Loucy (cell line): ENCODE measurements around the gene JARID2.

Experiments used
- H2AFZ ChIP-seq: fragments of 200-600 bp; sonication (generic); 2 replicates; pipeline ENCODE4 v1.6.0; 2016; ENCODE audit warnings: antibody characterized with exemption, mild to moderate bottlenecking, low read length, moderate library complexity
- H3F3A ChIP-seq: fragments of 200-600 bp; 2 replicates; pipeline ENCODE4 v1.6.0; 2016; ENCODE audit warnings: antibody characterized with exemption, low read depth, mild to moderate bottlenecking
- H3K27me3 ChIP-seq: fragments of 200-600 bp; sonication (generic); 2 replicates; pipeline ENCODE4 v1.6.1; 2014; ENCODE audit warnings: low read length, mild to moderate bottlenecking; ENCODE audit not compliant: insufficient read depth, poor library complexity, severe bottlenecking
- H3K36me3 ChIP-seq: fragments of 200-600 bp; sonication (generic); 2 replicates; pipeline ENCODE4 v1.6.1; 2016; ENCODE audit warnings: low read length; ENCODE audit not compliant: insufficient read depth
- H3K4me1 ChIP-seq: fragments of 200-600 bp; sonication (generic); 2 replicates; pipeline ENCODE4 v1.5.1; 2014; ENCODE audit warnings: low read length, mild to moderate bottlenecking; ENCODE audit not compliant: insufficient read depth, poor library complexity, severe bottlenecking
- H3K4me2 ChIP-seq: fragments of 200-600 bp; sonication (generic); 2 replicates; pipeline ENCODE4 v1.6.0; 2014; ENCODE audit warnings: antibody characterized with exemption, low read length, low read depth, mild to moderate bottlenecking; ENCODE audit not compliant: poor library complexity, severe bottlenecking
- H3K4me3 ChIP-seq: fragments of 200-600 bp; sonication (generic); 2 replicates; pipeline ENCODE4 v1.5.1; 2014; ENCODE audit warnings: low read length, mild to moderate bottlenecking, mixed read lengths; ENCODE audit not compliant: poor library complexity, severe bottlenecking
- H3K79me2 ChIP-seq: fragments of 200-600 bp; sonication (generic); 2 replicates; pipeline ENCODE4 v1.6.1; 2014; ENCODE audit warnings: low read length; ENCODE audit not compliant: insufficient read depth
- H3K9ac ChIP-seq: fragments of 200-600 bp; sonication (generic); 2 replicates; pipeline ENCODE4 v1.6.0; 2014; ENCODE audit warnings: mild to moderate bottlenecking, low read depth, low read length, moderate library complexity; ENCODE audit not compliant: poor library complexity, severe bottlenecking
- H3K9me2 ChIP-seq: fragments of 200-600 bp; sonication (generic); replicated peaks from 2 replicates; pipeline ENCODE4 v1.6.1; 2016; ENCODE audit warnings: low read depth, low read length, mixed read lengths
- H3K9me3 ChIP-seq: fragments of 200-600 bp; sonication (generic); 2 replicates; pipeline ENCODE4 v1.6.1; 2014; ENCODE audit warnings: mild to moderate bottlenecking, antibody characterized with exemption, low read length, low read depth; ENCODE audit not compliant: insufficient read depth
- H4K20me1 ChIP-seq: fragments of 200-600 bp; sonication (generic); 2 replicates; pipeline ENCODE4 v1.6.0; 2014; ENCODE audit warnings: antibody characterized with exemption, low read length, mild to moderate bottlenecking; ENCODE audit not compliant: insufficient read depth, poor library complexity, severe bottlenecking
- CTCF ChIP-seq: fragments of 200-600 bp; sonication (generic); conservative IDR thresholded peaks from 2 replicates; pipeline ENCODE4 v1.5.1; 2014; ENCODE audit warnings: mild to moderate bottlenecking, antibody characterized with exemption, low read length
- EZH2phosphoT487 ChIP-seq: fragments of 200-600 bp; IDR thresholded peaks from 2 replicates; pipeline ENCODE4 v1.6.1; 2018; ENCODE audit warnings: antibody characterized with exemption, mild to moderate bottlenecking, moderate library complexity, borderline replicate concordance

Gene JARID2

GRCh38 chr6:15282334-15282733, 36.5 kb downstream of the JARID2 start:
- Histone ChIP-seq H3K9me3 (no peaks in the 10 kb centered on the region), H3F3A (no peaks in the 10 kb centered on the region; the same call in 1 of the 2 replicates), H2AFZ (no peak overlapping the region), H3K4me3 (no peak overlapping the region), H3K79me2 (peaks cover 100% of the 10 kb centered on the region), H3K9ac (no peak overlapping the region), H3K4me1 (peaks cover 39% of the 10 kb centered on the region), H4K20me1 (peaks cover 84% of the 10 kb centered on the region), H3K36me3 (peaks cover 25% of the 10 kb centered on the region; the same call in 1 of the 2 replicates), H3K4me2 (no peak overlapping the region), H3K27me3 (no peaks in the 10 kb centered on the region), H3K9me2 (no peaks in the 10 kb centered on the region)
- no peak for TF ChIP-seq EZH2phosphoT487
- no peak for TF ChIP-seq CTCF

- Histone ChIP-seq H3K36me3 (peaks cover 41% of the 10 kb centered on the region; the same call in 1 of the 2 replicates), H3K9ac (no peak overlapping the region), H3K9me3 (no peaks in the 10 kb centered on the region), H3F3A (no peaks in the 10 kb centered on the region; the same call in 1 of the 2 replicates), H3K27me3 (no peaks in the 10 kb centered on the region), H3K4me2 (no peak overlapping the region), H3K4me1 (peaks cover 54% of the 10 kb centered on the region), H4K20me1 (peaks cover 87% of the 10 kb centered on the region), H3K79me2 (peaks cover 100% of the 10 kb centered on the region), H3K4me3 (no peak overlapping the region), H3K9me2 (no peaks in the 10 kb centered on the region), H2AFZ (no peak overlapping the region)
- no peak for TF ChIP-seq EZH2phosphoT487
- no peak for TF ChIP-seq CTCF
These were observed 38.1 kb downstream of the JARID2 start for GRCh38 chr6:15283986-15284361.

GRCh38 chr6:15284743-15285142, 38.9 kb downstream of the JARID2 start:
- Histone ChIP-seq H2AFZ (no peak overlapping the region), H4K20me1 (peaks cover 87% of the 10 kb centered on the region), H3K27me3 (no peaks in the 10 kb centered on the region), H3K36me3 (peaks cover 41% of the 10 kb centered on the region; the same call in 1 of the 2 replicates), H3K9me3 (no peaks in the 10 kb centered on the region), H3K79me2 (peaks cover 100% of the 10 kb centered on the region), H3K9ac (no peak overlapping the region), H3K4me3 (no peak overlapping the region), H3K9me2 (no peaks in the 10 kb centered on the region), H3K4me2 (no peak overlapping the region), H3F3A (no peaks in the 10 kb centered on the region; the same call in 1 of the 2 replicates), H3K4me1 (peaks cover 46% of the 10 kb centered on the region)
- TF ChIP-seq EZH2phosphoT487 (no peak), CTCF (no peak)
